Testis (tissue), 3 donors: ENCODE results near the gene ANAPC15. TPM values are rescaled to one million over a fixed set of nuclear protein-coding genes. Genes with fewer than 3 reads are reported as not detected.

Experiments used
- DNase-seq: peaks from one replicate; pipeline ENCODE4 v3.0.0-alpha.2; 2019
- H3K27ac ChIP-seq, 2 donors: fragments of 200-600 bp; sonication (generic); one replicate each; pipeline ENCODE4 v1.5.1; 2019
- H3K27me3 ChIP-seq: fragments of 200-600 bp; sonication (generic); one replicate; pipeline ENCODE4 v1.5.1; 2019
- H3K36me3 ChIP-seq: fragments of 200-600 bp; sonication (generic); one replicate; pipeline ENCODE4 v1.5.1; 2017; ENCODE audit warnings: low read depth; ENCODE audit errors: missing control alignments
- H3K4me1 ChIP-seq: fragments of 200-600 bp; sonication (generic); one replicate; pipeline ENCODE4 v1.5.1; 2019
- H3K4me3 ChIP-seq, 2 donors: fragments of 200-600 bp; sonication (generic); one replicate each; pipeline ENCODE4 v1.5.1; 2017 to 2019
- H3K9me3 ChIP-seq: fragments of 200-600 bp; sonication (generic); one replicate; pipeline ENCODE4 v1.5.1; 2017
- POLR2A ChIP-seq: fragments of 450-650 bp; IDR thresholded peaks from one replicate; pipeline ENCODE4 v1.6.1; 2017; ENCODE audit warnings: antibody characterized with exemption, mild to moderate bottlenecking, moderate library complexity
- WGBS, 2 donors: methylation state at CpG; one replicate each; pipeline ENCODE4 v1.1.5; 2018; 5-methylcytosine and 5-hydroxymethylcytosine counted together
- intact Hi-C: fragments of 100-400 bp; cut with DNase I; formaldehyde crosslinking; loops from one replicate; pipeline ENCODE4 v1.15.1; 2023; ENCODE audit warnings: low total_unique reads
- microRNA-seq, 2 donors: library from miRNA; unstranded; fragments of <30 nt; microRNA quantifications; one replicate each; pipeline ENCODE4, GENCODE V29; 2016; ENCODE audit warnings: borderline number of aligned reads in 2 of 2, borderline replicate concordance in 1 of 2
- polyA plus RNA-seq: library from polyadenylated mRNA; stranded (reverse); fragments of 350-450 nt; fragmentation: Illumina TruSeq; extraction: RNeasy Lipid Tissue Mini Kit (QIAGEN cat#74804); gene quantifications from one replicate; pipeline ENCODE4 v1.2.3, GENCODE V29; 2014; ENCODE audit warnings: low read depth, low replicate concordance; ENCODE audit not compliant: insufficient read depth
- small RNA-seq, 2 donors: library from RNA; depleted of rRNA; stranded (forward); fragments of <200 nt; gene quantifications; one replicate each; pipeline ENCODE3, GENCODE V24; 2016
- total RNA-seq, 2 donors: library from RNA; depleted of rRNA; stranded (reverse); fragments of >200 nt; gene quantifications; one replicate each; pipeline ENCODE4 v1.2.3, GENCODE V29; 2016
- TF ChIP-seq, protein P1 (sequence below), 3 experiments: fragments of 450-650 bp in 2 of 3; fragments of 200-600 bp in 1 of 3; sonication (generic) in 1 of 3; IDR thresholded peaks; one replicate each; pipeline ENCODE4 v1.5.1; 2016 to 2019; ENCODE audit warnings: antibody characterized with exemption in 3 of 3, mild to moderate bottlenecking in 2 of 3, moderate library complexity in 1 of 3

ANAPC15 gene
- total and polyA plus RNA-seq, 3 donors from 2014 or later: 61.9 to 103 (median 66.1) TPM

DNA sequence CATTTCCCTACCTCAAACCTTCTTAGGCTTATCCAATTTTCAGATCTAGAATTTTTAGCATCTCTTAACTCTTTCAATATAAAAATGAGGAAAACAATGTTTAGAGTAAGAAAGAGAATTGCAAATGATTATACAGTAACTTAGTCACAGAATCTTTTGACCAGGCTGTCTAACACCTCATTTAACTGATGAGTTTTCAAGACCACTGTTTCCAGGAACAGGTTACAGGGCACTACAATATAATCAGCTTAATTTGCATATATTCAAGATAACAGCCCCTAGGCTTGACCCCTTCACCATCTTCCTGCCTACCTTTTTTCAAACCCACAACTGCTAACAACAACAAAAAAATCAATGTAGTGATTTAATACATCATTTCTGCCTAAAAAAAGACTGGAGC lies 44.8 kb downstream of the ANAPC15 start:
- no peak overlapping the region for H3K4me3 ChIP-seq
- H3K4me1 ChIP-seq: peaks cover 18% of the 10 kb centered on the region
- peak overlapping the region in 1 of 2 donors; percentile 56 for H3K27ac ChIP-seq
- H3K36me3 ChIP-seq: no peaks in the 10 kb centered on the region
- no peak for DNase-seq
- intact Hi-C loops: no loop called here
- H3K9me3 ChIP-seq: no peaks in the 10 kb centered on the region
- H3K27me3 ChIP-seq: no peaks in the 10 kb centered on the region
- TF ChIP-seq, protein P1, sequence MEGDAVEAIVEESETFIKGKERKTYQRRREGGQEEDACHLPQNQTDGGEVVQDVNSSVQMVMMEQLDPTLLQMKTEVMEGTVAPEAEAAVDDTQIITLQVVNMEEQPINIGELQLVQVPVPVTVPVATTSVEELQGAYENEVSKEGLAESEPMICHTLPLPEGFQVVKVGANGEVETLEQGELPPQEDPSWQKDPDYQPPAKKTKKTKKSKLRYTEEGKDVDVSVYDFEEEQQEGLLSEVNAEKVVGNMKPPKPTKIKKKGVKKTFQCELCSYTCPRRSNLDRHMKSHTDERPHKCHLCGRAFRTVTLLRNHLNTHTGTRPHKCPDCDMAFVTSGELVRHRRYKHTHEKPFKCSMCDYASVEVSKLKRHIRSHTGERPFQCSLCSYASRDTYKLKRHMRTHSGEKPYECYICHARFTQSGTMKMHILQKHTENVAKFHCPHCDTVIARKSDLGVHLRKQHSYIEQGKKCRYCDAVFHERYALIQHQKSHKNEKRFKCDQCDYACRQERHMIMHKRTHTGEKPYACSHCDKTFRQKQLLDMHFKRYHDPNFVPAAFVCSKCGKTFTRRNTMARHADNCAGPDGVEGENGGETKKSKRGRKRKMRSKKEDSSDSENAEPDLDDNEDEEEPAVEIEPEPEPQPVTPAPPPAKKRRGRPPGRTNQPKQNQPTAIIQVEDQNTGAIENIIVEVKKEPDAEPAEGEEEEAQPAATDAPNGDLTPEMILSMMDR (IDR thresholded peaks at IDR 0.05): no peak

- H3K27me3 ChIP-seq: no peaks in the 10 kb centered on the region
- intact Hi-C loops: no loop called here
- TF ChIP-seq POLR2A: no peak
- TF ChIP-seq, protein P1 (IDR thresholded peaks at IDR 0.05): no peak
- H3K27ac ChIP-seq: peak overlapping the region in 1 of 2 donors; percentile 56
- peaks cover 18% of the 10 kb centered on the region for H3K4me1 ChIP-seq
- no peaks in the 10 kb centered on the region for H3K9me3 ChIP-seq
- no peak for DNase-seq
- H3K4me3 ChIP-seq: no peak overlapping the region
- no peaks in the 10 kb centered on the region for H3K36me3 ChIP-seq
Measured at GRCh38 chr11:72067266-72067665, 45.2 kb downstream of the ANAPC15 start.

DNA sequence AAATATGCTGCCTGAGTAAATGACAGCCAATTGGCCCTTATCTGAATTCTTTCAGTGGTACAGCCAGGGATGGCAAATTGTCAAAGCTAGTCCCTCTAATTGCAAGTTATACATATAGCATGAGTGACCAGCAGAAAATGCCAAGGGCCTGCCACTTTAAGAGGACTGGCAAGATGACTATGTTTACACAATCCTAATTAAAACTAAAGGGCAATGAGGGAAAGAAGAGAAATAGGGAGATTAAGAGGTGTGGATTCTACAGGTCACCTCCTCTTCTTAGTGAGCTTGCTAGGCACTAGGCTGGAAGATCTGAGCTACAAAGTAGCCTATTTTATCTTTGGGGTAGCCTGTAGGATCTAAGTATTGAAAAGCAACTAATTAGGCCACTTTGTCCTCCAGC lies 45.6 kb downstream of the ANAPC15 start:
- intact Hi-C loops: no loop called here
- DNase-seq: no peak
- Histone ChIP-seq H3K27me3 (no peaks in the 10 kb centered on the region), H3K4me3 (no peak overlapping the region), H3K4me1 (peaks cover 18% of the 10 kb centered on the region), H3K9me3 (no peaks in the 10 kb centered on the region), H3K27ac (peak overlapping the region; percentile 10 to 56), H3K36me3 (no peaks in the 10 kb centered on the region)
- TF ChIP-seq POLR2A: no peak
- TF ChIP-seq, protein P1 (IDR thresholded peaks at IDR 0.05): no peak

DNA sequence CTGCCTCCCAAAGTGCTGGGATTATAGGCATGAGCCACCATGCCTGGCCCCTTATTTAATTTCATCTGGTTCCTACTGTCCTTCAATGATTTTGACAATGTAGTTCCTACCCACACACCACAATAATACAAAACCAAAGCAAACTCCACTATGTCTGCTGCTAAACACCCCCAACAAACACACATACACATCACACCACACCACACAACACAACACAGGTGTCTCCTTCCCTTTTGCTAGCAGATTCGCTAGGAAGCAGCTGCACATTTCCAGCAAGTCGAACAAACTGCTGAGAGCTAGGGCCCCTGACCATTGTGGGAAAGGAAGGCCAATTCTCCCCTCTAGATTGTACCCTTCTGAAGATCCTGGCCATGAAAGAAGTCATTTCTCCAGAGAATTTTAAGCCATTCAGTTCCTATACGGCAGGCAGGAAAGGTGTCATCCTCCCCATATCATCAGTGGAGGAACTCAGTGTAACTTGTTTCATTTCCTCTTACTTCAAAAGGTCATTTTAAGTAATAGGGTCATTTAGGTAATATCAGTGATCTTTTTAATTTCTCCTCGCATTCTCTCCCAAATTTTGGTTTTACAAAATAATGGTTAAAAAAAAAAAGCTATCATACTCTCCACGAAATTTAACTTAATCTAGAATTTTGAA lies 50.6 kb downstream of the ANAPC15 start:
- no peak overlapping the region for H3K27ac ChIP-seq
- no peaks in the 10 kb centered on the region for H3K27me3 ChIP-seq
- intact Hi-C loops: no loop called here
- peaks cover 7% of the 10 kb centered on the region for H3K4me1 ChIP-seq
- 89% methylated on average over 5 of the region's 5 CpGs for WGBS, 2 donors
- DNase-seq: no peak
- no peaks in the 10 kb centered on the region for H3K9me3 ChIP-seq
- no peak overlapping the region for H3K4me3 ChIP-seq
- no peak for TF ChIP-seq POLR2A
- TF ChIP-seq, protein P1 (IDR thresholded peaks at IDR 0.05): no peak
- no peaks in the 10 kb centered on the region for H3K36me3 ChIP-seq

Small RNA genes within 50 kb of the gene (microRNA-seq; reads per million reads assigned to microRNA genes)
- 0 reads per million in 2 donors for gene MIR3165

Small RNA genes within 50 kb of the gene (small RNA-seq; reads per million reads assigned to genes)
- 0 reads per million in 2 donors for gene MIR3165

Other genes with a start within 250 kb of the ANAPC15 start
- not detected for gene DEFB131B, start 234.2 kb downstream of the ANAPC15 start, total RNA-seq
- not detected for gene DEFB131B, start 234.2 kb downstream of the ANAPC15 start, polyA plus RNA-seq
- gene XNDC1N, start 184.1 kb downstream of the ANAPC15 start, total RNA-seq: 10 to 100 TPM in 1 of 2 donors, 1 to 10 TPM in 1; 9.0 to 14.5 TPM
- gene XNDC1N, start 184.1 kb downstream of the ANAPC15 start, polyA plus RNA-seq: 5.0 TPM
- 10 to 100 TPM; 51.7 to 72.5 TPM for gene RNF121, start 183.6 kb downstream of the ANAPC15 start, total RNA-seq
- gene RNF121, start 183.6 kb downstream of the ANAPC15 start, polyA plus RNA-seq: 54.4 TPM
- gene IL18BP, start 113.8 kb downstream of the ANAPC15 start, total RNA-seq: 10 to 100 TPM; 13.5 to 16.8 TPM
- 11.7 TPM for gene IL18BP, start 113.8 kb downstream of the ANAPC15 start, polyA plus RNA-seq
- 100 to 1,000 TPM; 452 to 470 TPM for gene NUMA1, start 32.2 kb downstream of the ANAPC15 start, total RNA-seq
- 186 TPM for gene NUMA1, start 32.2 kb downstream of the ANAPC15 start, polyA plus RNA-seq
- 10 to 100 TPM; 50.8 to 84.6 TPM for gene LRRC51, start 31.8 kb downstream of the ANAPC15 start, total RNA-seq
- 200 TPM for gene LRRC51, start 31.8 kb downstream of the ANAPC15 start, polyA plus RNA-seq
- gene LAMTOR1, start 9.4 kb downstream of the ANAPC15 start, total RNA-seq: 100 to 1,000 TPM in 1 of 2 donors, 10 to 100 TPM in 1; 89.0 to 107 TPM
- gene LAMTOR1, start 9.4 kb downstream of the ANAPC15 start, polyA plus RNA-seq: 86.9 TPM
- gene TOMT, start 6.8 kb downstream of the ANAPC15 start, total RNA-seq: under 1 TPM in 1 of 2 donors, not detected in 1; 0.43 TPM
- gene TOMT, start 6.8 kb downstream of the ANAPC15 start, polyA plus RNA-seq: not detected
- gene FOLR3, start 23.0 kb upstream of the ANAPC15 start, total RNA-seq: under 1 TPM in 1 of 2 donors, not detected in 1; 0.55 TPM
- 0.79 TPM for gene FOLR3, start 23.0 kb upstream of the ANAPC15 start, polyA plus RNA-seq
- gene FOLR1, start 79.4 kb upstream of the ANAPC15 start, total RNA-seq: 1 to 10 TPM in 1 of 2 donors, not detected in 1; 1.2 TPM
- 3.7 TPM for gene FOLR1, start 79.4 kb upstream of the ANAPC15 start, polyA plus RNA-seq
- 1 to 10 TPM; 1.3 to 8.7 TPM for gene FOLR2, start 104.1 kb upstream of the ANAPC15 start, total RNA-seq
- gene FOLR2, start 104.1 kb upstream of the ANAPC15 start, polyA plus RNA-seq: 37.3 TPM
- 100 to 1,000 TPM; 120 to 132 TPM for gene INPPL1, start 112.1 kb upstream of the ANAPC15 start, total RNA-seq
- gene INPPL1, start 112.1 kb upstream of the ANAPC15 start, polyA plus RNA-seq: 48.1 TPM
- gene PHOX2A, start 131.5 kb upstream of the ANAPC15 start, total RNA-seq: 1 to 10 TPM; 1.3 to 2.0 TPM
- gene PHOX2A, start 131.5 kb upstream of the ANAPC15 start, polyA plus RNA-seq: 1.6 TPM